HCT116 (cell line): ENCODE data around the gene AGK. TPM values are rescaled to one million over a fixed set of nuclear protein-coding genes. Genes with fewer than 3 reads are reported as not detected.

Source experiments
- ATAC-seq: fragments of 200-7000 bp; cut with Tn5 transposase; 2 replicates; pipeline ENCODE4 v1.9.1; 2020; ENCODE audit warnings: mild to moderate bottlenecking, moderate library complexity
- BruUV-seq: library from RNA; stranded (reverse); fragments of 400-500 nt; replicated peaks from 2 replicates; lab custom pipeline; 2021; lab: Mats Ljungman, UMichigan
- CTCF ChIA-PET: fragments of 300-600 bp; sonication (Branson Sonifier 250); formaldehyde crosslinking; loops from one replicate; lab custom pipeline; 2021; ENCODE audit warnings: antibody characterized with exemption; lab: Charles Lee
- POLR2A ChIA-PET: fragments of 300-600, 350-600 bp; sonication (Branson Sonifier 250); formaldehyde crosslinking; loops from one replicate; lab custom pipeline; 2021; ENCODE audit warnings: antibody characterized with exemption; lab: Charles Lee
- RAD21 ChIA-PET, 2 experiments: fragments of 300-600 bp; sonication (Branson Sonifier 250); formaldehyde crosslinking; loops; one replicate each; lab custom pipeline; 2023; ENCODE audit warnings: low total read pairs in 2 of 2; ENCODE audit not compliant: uncharacterized antibody in 2 of 2, unreplicated experiment in 2 of 2, low non-redundant PET in 1 of 2; lab: Charles Lee
- DNase-seq: peaks from one replicate; pipeline ENCODE4 v3.0.0-alpha.2; 2010; ENCODE audit warnings: low read depth, low spot score
- H2AFZ ChIP-seq: fragments of 200-600 bp; shearing (Covaris generic), sonication (generic); 2 replicates; pipeline ENCODE4 v1.6.1; 2017; ENCODE audit warnings: low read depth, mixed run types, mixed read lengths, antibody characterized with exemption, low read length; ENCODE audit not compliant: poor library complexity, severe bottlenecking
- H3K27ac ChIP-seq: 2 replicates; pipeline ENCODE4 v1.5.1; 2012; ENCODE audit warnings: low read depth, low read length
- H3K27me3 ChIP-seq: fragments of 200-600 bp; sonication (generic); 2 replicates; pipeline ENCODE4 v1.6.1; 2016; ENCODE audit warnings: mixed run types, low read length, mixed read lengths; ENCODE audit not compliant: insufficient read depth
- H3K36me3 ChIP-seq, 2 experiments: fragments of 200-500 bp in 1 of 2; fragments of 200-600 bp in 1 of 2; sonication (Bioruptor generic) in 1 of 2; sonication (generic) in 1 of 2; 2 replicates each; pipeline versions ENCODE4 v1.5.1 to v1.6.1; 2014 to 2016; ENCODE audit warnings: low read length in 2 of 2, inconsistent platforms in 1 of 2, mixed read lengths in 1 of 2, mixed run types in 1 of 2; ENCODE audit not compliant: insufficient read depth in 2 of 2, control insufficient read depth in 1 of 2
- H3K4me1 ChIP-seq, 2 experiments: fragments of 200-600 bp in 1 of 2; sonication (generic) in 1 of 2; 2 replicates each; pipeline versions ENCODE4 v1.5.1 to v1.6.1; 2012 to 2017; ENCODE audit warnings: low read length in 2 of 2, inconsistent platforms in 1 of 2, mild to moderate bottlenecking in 1 of 2, mixed read lengths in 1 of 2, mixed run types in 1 of 2, moderate library complexity in 1 of 2; ENCODE audit not compliant: insufficient read depth in 2 of 2, control insufficient read depth in 1 of 2
- H3K4me2 ChIP-seq: fragments of 200-600 bp; sonication (generic); 2 replicates; pipeline ENCODE4 v1.6.1; 2017; ENCODE audit warnings: mixed run types, low read length, mixed read lengths
- H3K4me3 ChIP-seq, 2 experiments: fragments of 200-600 bp in 1 of 2; sonication (generic) in 1 of 2; replicated peaks in 1 of 2; 2 replicates each; pipeline ENCODE4 v1.5.1; 2011 to 2016; ENCODE audit warnings: low read length in 2 of 2, control low read depth in 1 of 2, low read depth in 1 of 2, mild to moderate bottlenecking in 1 of 2, mixed read lengths in 1 of 2, mixed run types in 1 of 2
- H3K79me2 ChIP-seq: fragments of 200-600 bp; sonication (generic); 2 replicates; pipeline ENCODE4 v1.6.1; 2017; ENCODE audit warnings: mild to moderate bottlenecking, mixed run types, low read length, moderate library complexity, mixed read lengths; ENCODE audit not compliant: insufficient read depth
- H3K9ac ChIP-seq: fragments of 200-600 bp; sonication (generic); 2 replicates; pipeline ENCODE4 v1.6.1; 2016; ENCODE audit warnings: low read length, mixed read lengths
- H3K9me2 ChIP-seq: fragments of 200-600 bp; sonication (generic), shearing (Covaris generic); 2 replicates; pipeline ENCODE4 v1.6.1; 2017; ENCODE audit warnings: mixed run types, mild to moderate bottlenecking, moderate library complexity; ENCODE audit not compliant: insufficient read depth
- H3K9me3 ChIP-seq, 2 experiments: fragments of 200-500 bp in 1 of 2; fragments of 200-600 bp in 1 of 2; sonication (Bioruptor generic) in 1 of 2; sonication (generic) in 1 of 2; 2 replicates each; pipeline ENCODE4 v1.6.1; 2014 to 2017; ENCODE audit warnings: low read length in 2 of 2, mixed read lengths in 2 of 2, inconsistent platforms in 1 of 2, low read depth in 1 of 2, mild to moderate bottlenecking in 1 of 2, mixed run types in 1 of 2, moderate library complexity in 1 of 2; ENCODE audit not compliant: control insufficient read depth in 1 of 2, insufficient read depth in 1 of 2
- H4K20me1 ChIP-seq: fragments of 200-600 bp; sonication (generic), shearing (Covaris generic); 2 replicates; pipeline ENCODE4 v1.6.1; 2017; ENCODE audit warnings: mixed run types, mild to moderate bottlenecking, moderate library complexity; ENCODE audit not compliant: insufficient read depth
- CBX3 ChIP-seq: IDR thresholded peaks from 2 replicates; pipeline ENCODE4 v1.6.1; 2012; ENCODE audit warnings: low read depth
- EZH2 ChIP-seq: fragments of 200-600 bp; sonication (generic); IDR thresholded peaks from 2 replicates; pipeline ENCODE4 v1.6.1; 2017; ENCODE audit warnings: antibody characterized with exemption, mixed run types
- POLR2A ChIP-seq: IDR thresholded peaks from 2 replicates; pipeline ENCODE4 v1.7.0; 2011; ENCODE audit warnings: borderline replicate concordance; ENCODE audit not compliant: insufficient read depth, insufficient read length; ENCODE audit errors: extremely low read depth
- POLR2AphosphoS5 ChIP-seq: IDR thresholded peaks from 2 replicates; pipeline ENCODE4 v1.6.1; 2011; ENCODE audit warnings: mild to moderate bottlenecking, low read depth, low read length, moderate library complexity
- ZFX ChIP-seq: fragments of 450-650 bp; IDR thresholded peaks from 2 replicates; pipeline ENCODE4 v1.6.1; 2017
- intact Hi-C: fragments of 100-400 bp; cut with micrococcal nuclease; formaldehyde crosslinking; loops from 2 replicates; pipeline ENCODE4 v1.10.0; 2022
- total RNA-seq: library from RNA; stranded (reverse); gene quantifications from one replicate; pipeline ENCODE4 v1.2.1, GENCODE V29; 2021; ENCODE audit not compliant: unreplicated experiment
- TF ChIP-seq, protein P1 (sequence below): IDR thresholded peaks from 2 replicates; pipeline ENCODE4 v1.6.1; 2012; ENCODE audit warnings: low read depth
- TF ChIP-seq, protein P2 (sequence below): IDR thresholded peaks from 2 replicates; pipeline ENCODE4 v1.6.1; 2012

The AGK gene
- total RNA-seq, 1 experiment from 2014 or later: 36.3 TPM

DNA sequence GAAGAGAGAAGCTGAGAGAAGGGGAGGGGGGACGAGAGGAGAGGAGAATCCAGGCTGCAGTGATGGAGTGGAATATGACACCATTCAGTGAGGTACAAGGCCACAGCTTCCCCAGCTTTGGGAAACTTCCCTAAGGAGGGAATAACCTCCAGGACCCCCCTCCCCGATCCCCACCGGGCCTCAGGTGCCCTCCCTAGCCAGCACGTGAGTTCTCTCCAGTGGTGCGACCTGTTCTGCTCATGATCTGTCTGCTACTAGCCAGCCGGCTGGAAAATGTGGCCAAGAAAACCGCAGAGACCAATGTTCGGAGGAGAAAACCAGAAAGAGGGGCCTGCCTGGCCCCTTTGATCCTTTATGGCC lies 39.9 kb upstream of the AGK start:
- Histone ChIP-seq H3K4me1 (no peaks in the 10 kb centered on the region), H3K4me2 (no peak overlapping the region)
- TF ChIP-seq, protein P1, sequence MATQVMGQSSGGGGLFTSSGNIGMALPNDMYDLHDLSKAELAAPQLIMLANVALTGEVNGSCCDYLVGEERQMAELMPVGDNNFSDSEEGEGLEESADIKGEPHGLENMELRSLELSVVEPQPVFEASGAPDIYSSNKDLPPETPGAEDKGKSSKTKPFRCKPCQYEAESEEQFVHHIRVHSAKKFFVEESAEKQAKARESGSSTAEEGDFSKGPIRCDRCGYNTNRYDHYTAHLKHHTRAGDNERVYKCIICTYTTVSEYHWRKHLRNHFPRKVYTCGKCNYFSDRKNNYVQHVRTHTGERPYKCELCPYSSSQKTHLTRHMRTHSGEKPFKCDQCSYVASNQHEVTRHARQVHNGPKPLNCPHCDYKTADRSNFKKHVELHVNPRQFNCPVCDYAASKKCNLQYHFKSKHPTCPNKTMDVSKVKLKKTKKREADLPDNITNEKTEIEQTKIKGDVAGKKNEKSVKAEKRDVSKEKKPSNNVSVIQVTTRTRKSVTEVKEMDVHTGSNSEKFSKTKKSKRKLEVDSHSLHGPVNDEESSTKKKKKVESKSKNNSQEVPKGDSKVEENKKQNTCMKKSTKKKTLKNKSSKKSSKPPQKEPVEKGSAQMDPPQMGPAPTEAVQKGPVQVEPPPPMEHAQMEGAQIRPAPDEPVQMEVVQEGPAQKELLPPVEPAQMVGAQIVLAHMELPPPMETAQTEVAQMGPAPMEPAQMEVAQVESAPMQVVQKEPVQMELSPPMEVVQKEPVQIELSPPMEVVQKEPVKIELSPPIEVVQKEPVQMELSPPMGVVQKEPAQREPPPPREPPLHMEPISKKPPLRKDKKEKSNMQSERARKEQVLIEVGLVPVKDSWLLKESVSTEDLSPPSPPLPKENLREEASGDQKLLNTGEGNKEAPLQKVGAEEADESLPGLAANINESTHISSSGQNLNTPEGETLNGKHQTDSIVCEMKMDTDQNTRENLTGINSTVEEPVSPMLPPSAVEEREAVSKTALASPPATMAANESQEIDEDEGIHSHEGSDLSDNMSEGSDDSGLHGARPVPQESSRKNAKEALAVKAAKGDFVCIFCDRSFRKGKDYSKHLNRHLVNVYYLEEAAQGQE: no peak
- TF ChIP-seq ZFX (no peak), POLR2A (no peak), EZH2 (no peak), POLR2AphosphoS5 (no peak), CBX3 (no peak)
- TF ChIP-seq, protein P2, sequence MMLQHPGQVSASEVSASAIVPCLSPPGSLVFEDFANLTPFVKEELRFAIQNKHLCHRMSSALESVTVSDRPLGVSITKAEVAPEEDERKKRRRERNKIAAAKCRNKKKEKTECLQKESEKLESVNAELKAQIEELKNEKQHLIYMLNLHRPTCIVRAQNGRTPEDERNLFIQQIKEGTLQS: no peak
- TF ChIP-seq, all 23 proteins: peak for 0
- ATAC-seq (no peak), DNase-seq (no peak)
- Histone ChIP-seq H3K4me3 (no peak overlapping the region), H3K9ac (no peak overlapping the region), H3K9me2 (no peaks in the 10 kb centered on the region), H3K9me3 (no peaks in the 10 kb centered on the region), H3K79me2 (no peaks in the 10 kb centered on the region), H3K27me3 (peaks cover 22% of the 10 kb centered on the region; the same call in 1 of the 2 replicates), H4K20me1 (no peaks in the 10 kb centered on the region), H2AFZ (no peak overlapping the region), H3K27ac (no peak overlapping the region), H3K36me3 (no peaks in the 10 kb centered on the region)
- ChIA-PET RAD21 (no interaction called here), POLR2A (no interaction called here), CTCF (no interaction called here)
- no TSS peak for BruUV-seq
- intact Hi-C loops: no loop called here
